Islet precursor cell (in vitro differentiated cells): ENCODE results near the gene SLC22A1.

Experiments used
- DNase-seq: peaks from one replicate; pipeline ENCODE4 v3.0.0-alpha.2; 2018

Gene SLC22A1

GRCh38 chr6:160178271-160178670 lies 56.7 kb downstream of the SLC22A1 start:
- no peak for DNase-seq

GRCh38 chr6:160180706-160181105 lies 59.1 kb downstream of the SLC22A1 start:
- DNase-seq = no peak

GRCh38 chr6:160188773-160189172 lies 67.2 kb downstream of the SLC22A1 start:
- DNase-seq = no peak

GRCh38 chr6:160190081-160190480 lies 68.5 kb downstream of the SLC22A1 start:
- DNase-seq = no peak

- no peak for DNase-seq
Measured at GRCh38 chr6:160190973-160191372, 69.4 kb downstream of the SLC22A1 start.

GRCh38 chr6:160192840-160193239 lies 71.2 kb downstream of the SLC22A1 start:
- no peak for DNase-seq

GRCh38 chr6:160194808-160195207 lies 73.2 kb downstream of the SLC22A1 start:
- DNase-seq = no peak

- DNase-seq = no peak
Measured at GRCh38 chr6:160197662-160198061, 76.0 kb downstream of the SLC22A1 start.

GRCh38 chr6:160198606-160199211 lies 77.1 kb downstream of the SLC22A1 start:
- DNase-seq = no peak

- no peak for DNase-seq
Measured at GRCh38 chr6:160201061-160201460, 79.4 kb downstream of the SLC22A1 start.

- DNase-seq = no peak
Measured at GRCh38 chr6:160202411-160202810, 80.8 kb downstream of the SLC22A1 start.

GRCh38 chr6:160203076-160203475 lies 81.5 kb downstream of the SLC22A1 start:
- no peak for DNase-seq

- no peak for DNase-seq
Measured at GRCh38 chr6:160203522-160203921, 81.9 kb downstream of the SLC22A1 start.

GRCh38 chr6:160203953-160204352 lies 82.3 kb downstream of the SLC22A1 start:
- no peak for DNase-seq

- DNase-seq = no peak
Measured at GRCh38 chr6:160204710-160205109, 83.1 kb downstream of the SLC22A1 start.

- no peak for DNase-seq
Measured at GRCh38 chr6:160207618-160208017, 86.0 kb downstream of the SLC22A1 start.
